WI38 (cell line): ENCODE results near the gene DNAAF5.
A peak's percentile ranks its signal among the peaks of the same experiment; 100 is the strongest.

ENCODE experiments used
- H3K4me3 ChIP-seq: 2 replicates; pipeline ENCODE4 v1.5.1; 2011; ENCODE audit warnings: low read depth, mild to moderate bottlenecking, control low read depth, low read length
- CTCF ChIP-seq: IDR thresholded peaks from 2 replicates; pipeline ENCODE4 v1.5.1; 2012; ENCODE audit warnings: low read depth, mild to moderate bottlenecking, control low read depth, low read length

DNAAF5 gene

GRCh38 chr7:726854-727103 is 280 bp downstream of the DNAAF5 start:
- peak overlapping the region; percentile 57 for H3K4me3 ChIP-seq
- TF ChIP-seq CTCF: no peak

- peak within 1 kb of the TSS; percentile 57 for H3K4me3 ChIP-seq
Measured at GRCh38 chr7:727104-727805, 756 bp downstream of the DNAAF5 start, which contains the start of gene PRKAR1B. TSS of gene PRKAR1B (minus strand) at chr7:727281. CDS start at chr7:711505, 15,776 bp downstream.

GRCh38 chr7:727806-728460 is 1.4 kb downstream of the DNAAF5 start:
- H3K4me3 ChIP-seq: peak overlapping the region; percentile 57
- no peak for TF ChIP-seq CTCF

More at GRCh38 chr7:727104-727805, 756 bp downstream of the DNAAF5 start, which contains the start of gene PRKAR1B:
- TF ChIP-seq CTCF: no peak

GRCh38 chr7:728602-729001 is 2.1 kb downstream of the DNAAF5 start:
- no peak overlapping the region for H3K4me3 ChIP-seq
- TF ChIP-seq CTCF: no peak

- TF ChIP-seq CTCF: no peak
- H3K4me3 ChIP-seq: no peak overlapping the region
Measured at GRCh38 chr7:729140-730000, 2.9 kb downstream of the DNAAF5 start.

GRCh38 chr7:730501-731439 is 4.3 kb downstream of the DNAAF5 start:
- no peak for TF ChIP-seq CTCF
- H3K4me3 ChIP-seq: no peak overlapping the region
